Measurements from ENCODE around the gene PLCXD1. TPM values are rescaled to one million over a fixed set of nuclear protein-coding genes. Genes with fewer than 3 reads are reported as not detected.

Gene PLCXD1
- total and polyA plus RNA-seq, 9 of the 15 experiments (the other 6 are each of a cell fraction or from before 2014, with no cell fraction given) = 6.0 to 60.2 (median 39.5) TPM

DNA sequence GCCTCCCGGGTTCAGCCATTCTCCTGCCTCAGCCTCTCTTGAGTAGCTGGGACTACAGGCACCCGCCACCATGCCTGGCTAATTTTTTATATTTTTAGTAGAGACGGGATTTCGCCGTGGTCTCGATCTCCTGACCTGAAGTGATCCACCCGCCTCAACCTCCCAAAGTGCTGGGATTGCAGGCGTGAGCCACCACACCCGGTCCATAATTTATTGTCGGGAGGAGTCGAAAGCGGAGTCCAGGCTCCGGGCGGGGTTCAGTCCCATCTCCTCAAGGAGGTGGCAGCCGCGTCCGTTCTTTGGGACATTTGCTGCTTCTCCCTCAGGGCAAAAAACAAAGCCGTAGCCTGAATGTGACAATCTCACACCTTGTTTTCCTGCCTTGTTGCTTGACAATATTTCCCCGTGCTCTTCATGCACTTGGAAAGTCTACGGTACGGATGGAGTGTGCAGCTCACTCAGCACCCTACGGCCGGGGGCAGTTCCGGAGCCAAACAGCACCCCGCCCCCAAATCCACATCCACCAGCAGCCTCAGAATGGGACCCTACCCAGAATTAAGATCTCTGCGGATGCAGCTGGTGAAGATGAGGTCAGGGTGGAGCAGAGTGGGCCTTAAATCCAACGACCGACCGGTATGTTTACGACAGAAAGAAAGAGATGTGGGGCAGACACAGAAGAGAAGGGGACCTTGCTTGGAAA is 27.8 kb downstream of the PLCXD1 start:
- no peak overlapping the region for H3K4me3 ChIP-seq
- H3K36me3 ChIP-seq (ENCODE audit: control insufficient read depth, insufficient read depth, low read length) = peaks cover 67% of the 10 kb centered on the region
- 90% methylated on average over 13 of the region's 30 CpGs for WGBS (ENCODE audit: insufficient coverage, low coverage, missing lambda C conversion rate)
- no peaks in the 10 kb centered on the region for H4K20me1 ChIP-seq (replicated peaks; ENCODE audit: control insufficient read depth, insufficient read depth, low read length)
- no peaks in the 10 kb centered on the region for H3K79me2 ChIP-seq (ENCODE audit: control insufficient read depth, insufficient read depth, low read length)
- in situ Hi-C loops (cut with MboI) (no loop called here), intact Hi-C loops (cut with micrococcal nuclease) (no loop called here)
- no peak overlapping the region for H3K27ac ChIP-seq (ENCODE audit: extremely low read depth, low read depth, low read length)
- H2AFZ ChIP-seq (ENCODE audit: low read depth, low read length) = no peak overlapping the region
- no peaks in the 10 kb centered on the region for H3K9me3 ChIP-seq (replicated peaks; ENCODE audit: control insufficient read depth, insufficient read depth, low read depth, low read length)
- H3K27me3 ChIP-seq (ENCODE audit: control insufficient read depth in 2 of 2, insufficient read depth in 2 of 2, low read length in 2 of 2) = no peaks in the 10 kb centered on the region
- DNase-seq (ENCODE audit: extremely low read depth in 1 of 4, low spot score in 3 of 4) (no peak), FAIRE-seq (no peak), ATAC-seq (no peak)
- ChIA-PET CTCF (ENCODE audit: low intra/inter-chr PET ratio) (no interaction called here), POLR2A (no interaction called here)
- H3K9ac ChIP-seq (ENCODE audit: insufficient read depth in 1 of 2, low read depth in 2 of 2, low read length in 2 of 2) = no peak overlapping the region; a peak in 1 of 4 replicates
- peaks cover 0 to 9% of the 10 kb centered on the region in 2 experiments; a peak in 2 of 5 replicates for H3K4me1 ChIP-seq (replicated peaks in 1 of 2; ENCODE audit: control insufficient read depth in 2 of 2, insufficient read depth in 2 of 2, low read length in 2 of 2)
- no peak overlapping the region for H3K4me2 ChIP-seq (ENCODE audit: insufficient read depth, low read length)
- TF ChIP-seq NONO (IDR thresholded peaks at IDR 0.05; ENCODE audit: low read depth in 2 of 2, low read length in 1 of 2) (no peak), SAFB2 (IDR thresholded peaks at IDR 0.05; ENCODE audit: borderline replicate concordance, low read depth, low read length, severe bottlenecking) (no peak), ZNF408 (CRISPR knock-in tag; IDR thresholded peaks at IDR 0.05; ENCODE audit: low read depth) (no peak), NFE2L1 (tag; IDR thresholded peaks at IDR 0.05; ENCODE audit: borderline replicate concordance, low read depth) (no peak), RFX7 (CRISPR knock-in tag; IDR thresholded peaks at IDR 0.05) (no peak), ZNF175 (CRISPR knock-in tag; IDR thresholded peaks at IDR 0.05; ENCODE audit: low read depth) (no peak), RAD51 (IDR thresholded peaks at IDR 0.05; ENCODE audit: borderline replicate concordance, low read depth) (no peak), ZNF324 (CRISPR knock-in tag; IDR thresholded peaks at IDR 0.05) (no peak), LEF1 (IDR thresholded peaks at IDR 0.05) (no peak), YY1 (IDR thresholded peaks at IDR 0.05; ENCODE audit: borderline replicate concordance in 1 of 3, control insufficient read depth in 1 of 3, extremely low read depth in 1 of 3, insufficient read depth in 3 of 3, insufficient read length in 1 of 3, insufficient replicate concordance in 2 of 3, low read depth in 1 of 3, low read length in 2 of 3) (no peak), MTA3 (IDR thresholded peaks at IDR 0.05; ENCODE audit: borderline replicate concordance) (no peak), MBD2 (IDR thresholded peaks at IDR 0.05; ENCODE audit: borderline replicate concordance, low read depth) (no peak), FOXA3 (CRISPR knock-in tag; conservative IDR thresholded peaks at IDR 0.05 in 1 of 2, IDR thresholded peaks at IDR 0.05 in 1 of 2) (no peak), CTBP1 (IDR thresholded peaks at IDR 0.05; ENCODE audit: borderline replicate concordance) (no peak), KLF6 (CRISPR knock-in tag; IDR thresholded peaks at IDR 0.05; ENCODE audit: borderline replicate concordance) (no peak)
- TF ChIP-seq, protein P1, sequence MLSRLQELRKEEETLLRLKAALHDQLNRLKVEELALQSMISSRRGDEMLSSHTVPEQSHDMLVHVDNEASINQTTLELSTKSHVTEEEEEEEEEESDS (CRISPR knock-in tag; IDR thresholded peaks at IDR 0.05) = no peak
- no TSS peak for BruUV-seq (replicated peaks)
- no peaks in the 10 kb centered on the region for H3K9me1 ChIP-seq (ENCODE audit: control insufficient read depth, insufficient read depth, low read length)
